HG02870 (cell line): Measurements from ENCODE around the gene RNASET2.
"Not testable (repeated sequence)": the region's sequence is repeated elsewhere in the genome, so short reads cannot be mapped to it uniquely, and the experiment has no call there.

Source experiments
- ATAC-seq: cut with Tn5 transposase; IDR thresholded peaks from one replicate; pipeline ENCODE4 v1.9.1; 2021; ENCODE audit warnings: mild to moderate bottlenecking, moderate library complexity; ENCODE audit not compliant: unreplicated experiment

RNASET2 gene

DNA sequence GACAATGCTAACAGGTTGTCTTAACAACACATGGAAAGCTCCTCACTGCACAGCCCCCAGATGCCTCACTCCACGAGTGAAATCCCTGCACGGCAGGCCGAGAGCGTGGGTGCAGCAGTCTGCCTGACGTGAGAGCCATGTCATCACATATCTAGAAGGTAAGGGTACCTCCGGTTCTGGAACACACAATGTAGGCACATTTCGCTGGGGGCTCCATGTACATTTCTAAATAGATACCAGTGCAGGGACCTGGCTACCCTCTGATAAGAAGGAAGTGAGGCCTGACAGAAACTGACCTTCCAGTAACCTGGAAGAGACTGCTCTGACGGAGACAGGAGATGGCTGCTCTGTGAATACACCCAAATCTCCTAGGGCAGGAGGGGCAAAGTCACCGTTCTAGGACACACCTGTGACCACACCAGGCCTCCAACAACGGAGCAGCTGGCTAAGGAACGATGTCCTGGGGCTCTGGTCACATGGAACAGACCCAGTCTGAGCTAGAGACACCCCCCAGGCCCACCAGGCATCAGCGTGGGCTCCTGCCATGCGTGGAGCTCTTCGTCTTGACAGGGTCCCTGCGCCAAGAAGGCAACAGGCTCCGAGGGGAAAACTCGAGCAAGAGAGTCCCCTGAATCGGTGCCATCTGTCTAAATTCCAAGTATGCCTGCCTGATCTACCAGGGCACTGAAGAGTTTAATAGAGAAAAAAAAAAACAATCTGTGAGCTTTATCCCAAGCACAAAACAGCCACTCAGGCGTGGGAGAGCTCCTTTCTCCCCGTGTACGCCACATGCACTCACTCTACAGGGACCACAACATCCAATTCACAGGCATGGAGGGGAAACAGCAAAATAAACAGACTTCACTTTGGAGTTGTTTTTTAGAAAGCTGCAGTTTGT is 27.5 kb downstream of the RNASET2 start:
- ATAC-seq: no peak

DNA sequence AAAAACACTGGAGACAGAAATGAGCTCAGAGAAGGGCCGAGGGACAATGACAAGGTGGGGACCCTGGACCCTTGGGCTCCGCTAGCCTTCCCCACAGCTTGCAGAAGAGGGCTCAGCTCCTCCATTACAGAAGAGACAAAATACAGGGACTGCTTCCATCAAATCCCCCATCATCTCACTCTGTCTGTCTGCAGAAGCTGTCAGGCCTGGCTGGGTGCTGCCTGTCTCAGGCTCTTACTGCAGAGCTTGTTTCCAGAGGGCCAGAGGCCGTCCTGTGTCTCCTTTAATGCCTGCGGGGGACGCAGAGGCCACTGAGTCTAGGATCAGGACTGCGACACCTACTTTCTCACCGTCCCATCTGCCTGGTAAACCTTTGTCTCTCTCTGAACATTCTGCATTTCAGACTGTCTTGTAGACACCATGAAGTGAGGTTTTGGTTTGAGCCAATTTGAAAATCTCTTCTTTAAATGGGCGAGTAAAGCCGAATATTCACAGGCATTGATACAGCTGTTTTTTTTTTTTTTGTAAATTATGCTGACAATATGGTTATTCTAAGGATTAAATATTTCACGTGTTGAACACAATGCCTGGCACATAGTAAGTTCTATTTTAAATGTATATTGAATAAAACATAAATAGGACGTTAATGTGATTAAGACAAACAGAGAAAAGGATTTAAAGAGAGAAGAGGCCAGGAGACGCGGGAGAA is 28.3 kb downstream of the RNASET2 start:
- no peak for ATAC-seq

DNA sequence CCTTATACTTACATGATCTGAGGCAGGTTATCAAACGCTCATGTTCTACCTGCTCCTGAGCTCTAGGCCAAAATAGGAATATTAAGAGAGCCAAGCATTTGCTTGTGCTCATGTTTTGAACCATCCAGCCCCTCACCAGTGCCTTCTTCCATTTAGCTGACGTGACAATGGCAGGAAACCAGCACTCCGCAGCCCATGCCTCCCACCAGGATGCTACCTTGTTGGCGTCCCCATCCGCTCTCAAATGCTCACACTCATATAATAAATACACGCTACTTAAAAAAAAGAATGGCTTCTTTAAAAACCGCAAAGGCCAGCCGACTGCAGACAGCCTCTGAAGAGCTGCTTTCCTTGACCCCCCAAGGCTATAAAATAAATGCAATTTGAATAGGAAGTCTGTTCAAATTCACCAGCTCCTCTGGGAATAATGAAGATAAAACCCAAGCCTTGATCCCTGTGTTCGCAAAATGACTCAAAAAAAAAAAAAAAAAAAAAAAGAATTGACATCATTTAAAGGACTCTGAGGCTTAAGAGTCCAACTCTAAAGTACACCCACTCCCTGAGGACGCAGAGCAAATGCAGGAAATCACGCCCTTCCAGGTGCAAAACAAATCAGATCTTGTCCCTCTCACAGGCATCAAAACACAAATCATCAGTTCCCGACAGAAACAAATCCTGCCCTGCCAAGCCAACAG is 29.0 kb downstream of the RNASET2 start:
- ATAC-seq: no peak

DNA sequence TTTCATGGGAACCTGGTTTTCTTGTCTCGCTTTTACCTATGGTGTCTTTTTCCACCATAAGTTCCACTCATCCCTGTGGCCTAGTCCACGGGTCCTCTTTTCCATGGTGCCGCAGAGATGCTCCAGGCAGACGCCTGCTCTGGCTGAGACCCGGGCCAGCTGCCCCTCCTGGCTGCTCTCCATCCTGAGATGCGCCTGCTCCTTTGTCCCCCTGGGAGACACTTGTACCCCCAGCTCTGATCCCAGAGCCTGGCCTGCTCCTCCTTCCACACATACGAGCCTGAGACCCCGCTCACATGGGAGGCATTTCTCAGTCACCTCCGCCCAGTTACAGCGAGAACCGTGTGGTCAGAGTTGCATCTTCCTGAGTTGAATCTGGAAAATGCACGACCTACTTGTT is 29.6 kb downstream of the RNASET2 start:
- no peak for ATAC-seq

DNA sequence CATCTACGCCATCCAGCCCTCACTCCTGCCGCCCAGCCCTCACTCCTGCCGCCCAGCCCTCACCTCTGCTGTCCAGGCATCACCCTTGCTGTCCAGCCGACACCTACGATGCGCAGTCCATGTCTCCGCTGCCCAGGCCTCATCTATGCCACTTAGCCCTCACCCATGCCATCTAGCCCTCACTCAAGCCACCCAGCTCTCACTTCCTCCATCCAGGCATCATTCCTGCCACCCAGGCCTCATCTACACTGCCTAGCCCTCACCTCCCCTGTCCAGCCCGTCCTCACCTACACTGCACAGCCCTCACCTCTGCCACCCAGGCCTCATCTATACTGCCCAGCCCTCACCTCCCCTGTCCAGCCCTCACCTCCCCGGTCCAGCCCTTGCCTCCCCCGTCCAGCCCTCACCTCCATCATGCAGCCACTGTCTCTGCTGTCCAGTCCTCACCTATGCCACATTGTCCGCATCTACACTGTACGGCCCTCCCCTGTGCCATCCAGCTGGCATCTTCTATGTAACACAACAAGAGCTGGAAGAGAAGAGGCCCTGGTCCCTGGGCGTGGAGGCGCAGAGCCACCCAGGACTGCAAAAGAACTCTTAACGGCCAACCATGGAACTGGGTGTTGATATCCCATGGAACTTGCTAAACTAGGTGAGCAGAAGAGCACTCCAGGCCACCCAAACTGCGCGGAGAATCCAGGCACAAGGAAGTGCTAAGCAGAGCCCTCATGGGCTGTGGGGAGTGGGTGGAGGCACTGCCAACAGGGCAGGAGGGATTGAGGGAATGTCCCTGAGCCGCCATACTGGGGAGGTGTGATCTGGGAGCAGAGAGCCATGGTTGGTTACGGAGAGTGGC is 31.0 kb downstream of the RNASET2 start:
- ATAC-seq: no peak

DNA sequence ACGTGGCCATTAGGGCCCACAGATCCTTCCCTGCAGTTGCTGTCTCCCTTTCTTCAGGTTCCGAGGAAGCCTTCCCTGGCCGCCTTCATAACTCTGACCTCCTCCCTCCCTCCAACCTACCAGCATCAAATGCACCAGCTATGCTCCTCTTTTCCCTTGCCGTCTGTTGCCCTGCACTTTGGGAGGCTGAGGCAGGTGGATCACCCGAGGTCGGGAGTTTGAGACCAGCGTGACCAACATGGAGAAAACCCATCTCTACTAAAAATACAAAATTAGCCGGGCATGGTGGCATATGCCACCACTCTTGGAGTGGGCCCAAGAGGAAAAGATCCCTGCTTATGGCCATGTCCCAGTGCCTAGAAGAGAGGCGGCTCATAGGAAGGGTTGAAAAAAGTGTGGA is 31.8 kb downstream of the RNASET2 start:
- no peak for ATAC-seq

DNA sequence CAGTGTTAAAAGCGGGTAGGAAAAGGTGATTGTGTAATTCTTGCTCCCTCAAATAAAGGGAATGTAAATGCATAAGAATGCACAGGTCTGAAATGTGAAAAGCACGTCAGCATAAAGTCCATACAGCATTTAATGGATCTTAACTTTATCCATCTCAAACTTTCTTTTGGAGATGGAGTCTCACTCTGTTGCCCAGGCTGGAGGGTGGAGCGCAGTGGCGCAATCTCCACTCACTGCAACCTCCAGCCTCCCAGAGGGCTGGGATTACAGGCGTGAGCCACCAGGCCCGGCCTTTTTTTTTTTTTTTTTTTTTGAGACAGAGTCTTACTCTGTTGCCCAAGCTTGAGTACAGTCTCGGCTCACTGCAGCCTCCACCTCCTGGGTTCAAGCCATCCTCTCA is 33.4 kb downstream of the RNASET2 start:
- no peak for ATAC-seq

DNA sequence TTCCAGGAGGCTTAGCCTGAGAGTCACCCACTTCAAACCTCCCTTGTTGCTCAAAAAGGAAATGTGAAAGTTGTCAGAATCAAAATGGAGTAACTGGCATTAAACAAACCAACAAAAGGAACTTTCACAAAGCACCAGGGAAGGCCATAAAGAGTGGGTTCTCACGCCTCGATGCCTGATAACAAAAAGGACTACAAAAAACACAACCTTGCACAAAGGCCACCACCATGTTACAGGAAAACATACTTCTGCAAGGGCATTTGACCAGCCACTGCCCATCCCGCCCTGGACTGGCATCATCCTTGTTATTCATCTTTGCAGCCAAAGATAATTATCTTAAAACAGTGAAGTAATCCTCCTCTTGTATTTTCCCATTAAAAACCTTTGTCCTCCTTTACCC is 34.8 kb downstream of the RNASET2 start:
- no peak for ATAC-seq

DNA sequence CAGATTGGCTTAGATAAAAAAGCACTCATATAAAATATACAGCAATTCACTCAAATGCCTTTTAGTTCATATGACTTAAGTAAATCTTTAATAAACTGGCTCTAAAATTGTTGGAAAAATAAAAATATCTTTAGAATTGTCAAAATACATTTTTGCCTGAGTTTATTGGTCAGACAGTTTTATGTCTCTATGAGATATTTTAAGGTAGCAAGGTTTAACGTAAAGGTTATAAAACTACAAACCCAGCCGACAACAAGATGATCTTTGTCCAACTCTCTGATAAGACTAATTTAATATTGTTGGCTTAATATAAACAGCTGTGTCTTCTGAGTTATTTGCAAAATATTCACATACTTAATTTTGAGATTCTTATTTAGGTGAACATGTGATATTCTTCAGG is 39.5 kb downstream of the RNASET2 start:
- no peak for ATAC-seq

DNA sequence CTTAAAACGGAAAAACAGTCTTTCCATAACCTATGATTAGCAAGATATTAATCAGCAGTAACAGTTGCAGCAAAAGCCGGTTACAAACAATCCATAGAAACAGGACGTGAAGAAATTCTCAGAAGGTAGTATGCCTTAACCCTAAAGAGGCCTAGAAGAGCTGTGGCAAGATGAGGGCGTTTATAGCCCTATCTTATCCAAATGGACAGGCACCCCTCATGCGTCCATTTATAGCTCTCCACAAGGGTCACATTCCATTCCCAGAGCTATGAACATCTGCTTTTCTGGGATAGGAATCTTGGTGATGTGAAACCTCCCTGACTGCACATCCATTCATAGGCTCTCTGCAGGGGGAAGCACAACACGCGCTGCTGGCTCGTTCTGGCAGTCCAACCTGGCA is 40.9 kb downstream of the RNASET2 start:
- ATAC-seq: not testable (repeated sequence)

DNA sequence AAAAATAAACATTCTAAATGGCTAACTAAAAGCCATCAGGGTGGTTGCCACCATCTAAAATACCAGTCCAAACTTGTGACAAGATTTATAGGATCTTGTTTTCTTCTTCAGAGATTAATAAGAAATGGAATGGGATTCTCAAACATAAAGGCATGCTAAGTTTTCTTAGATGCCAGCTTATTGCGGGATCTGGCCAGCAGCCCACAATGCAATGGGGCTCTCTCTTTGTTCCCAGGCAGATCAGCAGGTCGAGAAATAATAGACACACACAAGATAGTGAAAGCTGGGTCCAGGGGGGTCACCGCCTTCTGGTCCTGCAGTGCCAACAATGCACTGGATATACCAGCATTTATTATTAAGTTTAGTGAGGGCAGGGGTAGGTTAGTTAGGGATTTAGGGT is 41.4 kb downstream of the RNASET2 start:
- ATAC-seq: not testable (repeated sequence)

DNA sequence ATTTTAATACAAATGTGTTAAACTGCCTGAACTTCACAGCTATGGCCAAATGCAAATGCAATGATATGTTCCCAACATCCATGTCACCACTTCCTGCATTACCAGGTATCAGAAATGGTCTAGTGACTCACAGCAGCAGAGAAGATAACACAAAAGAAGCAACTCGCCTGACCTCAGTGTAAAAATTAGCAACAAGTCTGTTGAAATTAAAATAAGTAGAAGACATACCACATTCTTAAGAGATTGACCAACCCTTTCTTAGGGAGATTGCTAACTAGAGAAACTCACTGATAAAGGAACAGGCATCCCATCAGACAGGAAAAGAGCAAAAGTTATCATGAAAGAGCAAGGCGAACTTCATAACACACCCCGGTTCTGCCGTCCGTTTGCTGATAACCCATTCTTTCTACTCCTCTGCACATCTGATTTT is 45.1 kb downstream of the RNASET2 start:
- no peak for ATAC-seq

DNA sequence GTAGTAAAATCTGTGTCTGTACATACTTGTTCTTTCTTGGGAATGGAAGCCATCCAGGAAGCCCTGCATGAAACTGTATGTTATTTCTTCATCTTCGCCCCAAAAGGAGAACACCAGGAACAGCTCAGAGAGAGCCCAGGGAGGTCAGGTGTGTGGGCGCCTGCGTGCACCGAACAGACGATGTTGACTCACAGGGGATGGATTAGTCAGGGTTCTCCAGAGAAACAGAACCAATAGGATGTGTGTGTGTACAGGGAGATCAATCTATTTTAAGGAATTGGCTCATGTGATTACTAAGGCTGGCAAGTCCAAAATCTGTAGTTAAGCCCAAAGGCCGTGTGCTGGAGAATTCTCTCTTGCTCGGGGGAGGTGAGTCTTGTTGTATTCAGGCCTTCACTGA is 45.7 kb downstream of the RNASET2 start:
- no peak for ATAC-seq

DNA sequence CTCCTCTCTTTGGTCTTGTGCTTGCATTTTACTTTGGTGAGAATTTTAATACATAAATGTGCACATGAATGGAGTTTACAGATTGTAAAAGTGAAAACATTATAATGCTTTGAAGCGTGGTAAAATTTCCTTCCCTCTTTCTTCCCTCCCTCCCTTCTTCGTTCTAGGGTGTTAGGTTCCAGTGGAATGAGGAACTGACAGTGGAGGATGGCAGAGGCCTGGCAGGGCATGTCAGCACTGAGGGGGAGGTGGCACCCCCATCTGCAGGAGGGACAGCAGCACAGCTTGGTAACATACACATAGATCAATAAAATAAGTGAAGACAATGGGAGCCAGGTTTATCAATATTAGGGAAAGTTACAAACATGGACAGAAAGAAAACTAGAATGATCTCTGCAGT is 47.5 kb downstream of the RNASET2 start:
- no peak for ATAC-seq

DNA sequence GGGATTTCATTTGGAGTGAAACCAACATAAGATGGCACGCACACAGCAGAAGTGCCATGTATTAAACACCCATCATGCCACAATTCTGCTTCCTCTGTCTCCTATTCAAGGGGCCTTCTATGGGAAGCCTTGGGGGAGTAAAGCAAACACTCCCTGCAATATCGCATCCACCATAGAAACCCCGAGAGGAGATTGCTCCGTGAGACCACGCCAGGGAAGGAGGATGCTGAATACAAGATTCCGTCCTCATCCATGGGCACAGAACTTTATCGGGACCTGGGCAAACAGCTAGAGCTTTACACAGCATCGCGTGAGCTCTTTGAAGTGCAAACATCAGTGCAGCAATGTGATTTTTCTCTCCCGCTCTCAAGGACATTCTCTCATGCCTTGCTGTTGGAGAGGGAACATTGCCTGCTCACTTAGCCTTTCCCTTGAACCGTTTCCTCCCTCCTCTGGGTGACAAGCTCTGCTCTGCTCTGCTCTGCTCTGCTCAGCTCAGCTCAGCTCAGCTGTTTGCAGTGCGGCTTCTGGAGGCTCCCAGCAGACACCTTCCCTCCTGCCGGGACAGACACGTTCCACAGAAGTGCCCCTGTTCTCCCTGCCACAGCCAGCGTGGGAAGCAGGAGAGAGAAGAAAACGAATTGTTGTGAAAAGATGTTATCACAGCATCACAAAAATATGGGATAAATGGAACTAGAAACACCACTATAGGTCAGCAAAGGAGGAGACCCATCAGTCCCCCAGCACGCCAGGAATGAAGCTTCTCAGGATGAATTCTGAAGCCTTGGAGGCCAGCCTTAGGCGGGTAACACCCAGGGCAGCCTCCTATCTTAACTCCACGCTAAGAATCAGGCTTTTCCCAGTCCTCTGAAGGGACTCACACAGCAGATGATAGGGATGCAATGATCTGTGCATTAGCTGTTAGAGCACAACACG is 48.2 kb downstream of the RNASET2 start:
- ATAC-seq: no peak

DNA sequence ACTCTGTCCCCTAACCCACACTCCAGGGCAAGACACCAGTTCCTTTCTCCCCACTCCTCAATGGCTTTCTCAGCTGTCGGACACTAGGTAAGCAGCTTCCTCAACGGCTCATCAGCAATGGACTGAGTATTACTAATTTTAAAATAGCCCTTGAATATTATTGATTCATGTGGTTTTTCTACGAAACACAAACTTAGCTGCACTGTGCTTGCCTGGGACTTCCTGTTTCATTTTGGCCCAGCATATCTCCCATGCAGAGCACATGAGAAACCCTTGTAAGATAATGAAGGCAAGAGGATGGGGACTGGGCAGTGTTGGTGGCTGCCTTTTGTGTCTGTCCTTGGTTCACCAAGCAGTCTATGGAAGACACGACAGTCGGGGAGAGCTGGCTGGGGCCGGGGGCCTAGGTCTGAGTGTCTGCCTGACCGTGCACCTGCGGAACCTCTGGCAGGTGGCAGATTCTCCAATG is 48.9 kb downstream of the RNASET2 start:
- peak; percentile 89 for ATAC-seq

DNA sequence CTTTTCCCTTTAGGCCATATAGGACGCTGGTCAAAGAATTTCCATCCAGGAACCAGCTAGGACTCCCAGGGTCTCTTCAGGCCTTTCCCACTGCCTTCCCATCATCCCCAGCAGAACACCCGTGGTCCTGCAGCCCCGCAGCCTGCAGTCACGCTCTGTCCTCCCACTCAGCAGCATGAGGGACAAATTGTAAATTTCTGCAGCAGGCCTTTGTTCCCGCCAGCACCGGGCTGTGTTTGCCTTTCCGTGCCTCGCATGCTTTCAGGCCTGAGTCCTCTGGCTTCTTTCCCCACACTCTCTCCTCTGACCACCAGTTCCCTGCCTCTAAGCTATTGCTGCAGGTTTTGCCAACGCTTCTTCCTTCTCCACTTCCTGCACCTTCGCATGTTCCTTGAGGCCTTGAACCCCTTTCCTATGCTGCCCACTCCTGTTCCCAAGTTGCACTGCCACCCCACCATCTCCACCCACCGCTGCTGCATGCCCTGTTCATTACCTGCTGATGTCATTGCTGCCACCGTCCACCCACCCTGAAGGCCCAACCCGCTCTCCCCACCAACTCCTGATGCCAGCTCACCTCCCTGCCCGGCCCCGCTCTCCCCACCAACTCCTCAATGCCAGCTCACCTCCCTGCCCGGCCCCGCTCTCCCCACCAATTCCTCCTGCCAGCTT is 49.8 kb downstream of the RNASET2 start:
- ATAC-seq: no peak

DNA sequence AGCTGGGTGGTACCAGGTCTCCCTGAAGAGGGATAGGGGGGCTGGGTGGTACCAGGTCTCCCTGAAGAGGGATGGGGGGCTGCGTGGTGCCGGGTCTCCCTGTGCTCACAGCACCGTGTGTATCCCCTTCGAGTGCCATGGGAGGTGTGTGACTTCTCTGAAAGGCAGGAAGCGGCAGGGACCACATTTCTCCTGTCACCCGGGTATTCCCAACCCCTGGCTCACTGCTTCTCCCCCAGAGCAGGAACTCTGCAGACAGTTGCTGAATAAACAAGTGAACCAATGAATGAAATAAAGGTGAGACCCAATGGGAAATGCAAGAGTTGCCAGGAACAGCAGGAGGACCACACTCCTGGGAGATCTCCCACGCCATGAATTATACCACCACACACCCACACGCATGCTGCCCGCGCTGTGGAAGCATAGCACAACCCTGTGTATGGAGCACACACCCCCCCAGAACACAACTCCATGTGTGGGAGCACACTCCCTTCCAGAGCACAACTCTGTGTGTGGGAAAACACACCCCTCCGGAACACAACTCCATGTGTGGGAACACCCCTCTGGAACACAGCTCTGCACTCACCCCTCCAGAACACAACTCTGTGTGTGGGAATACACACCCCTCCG is 50.7 kb downstream of the RNASET2 start:
- no peak for ATAC-seq

DNA sequence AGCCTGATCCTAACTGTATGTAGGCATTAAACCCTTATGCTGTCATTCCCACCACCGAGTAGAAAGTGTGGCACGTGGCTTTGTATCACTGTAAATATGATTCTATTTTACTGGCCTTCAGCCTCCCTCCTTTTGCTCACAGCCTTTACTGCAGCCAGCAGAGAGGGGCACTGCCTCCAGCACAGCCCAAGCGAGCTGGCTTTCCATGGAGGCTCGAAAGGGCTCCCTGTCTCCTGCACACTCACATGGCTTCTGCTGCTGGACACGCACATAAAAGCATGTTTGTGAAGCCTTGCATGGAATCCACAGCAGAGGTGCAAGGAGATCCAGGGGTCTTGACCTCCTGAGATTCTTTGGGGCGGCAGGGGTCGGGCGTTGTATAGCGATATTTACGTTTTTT is 51.3 kb downstream of the RNASET2 start:
- no peak for ATAC-seq
